H1 (cell line): Measurements from ENCODE around the gene SLX4IP. TPM values are rescaled to one million over a fixed set of nuclear protein-coding genes. Genes with fewer than 3 reads are reported as not detected.

Experiments
- EP300 ChIP-seq, 2 experiments: IDR thresholded peaks; 1 replicate in 1 of 2; 2 replicates in 1 of 2; pipeline ENCODE4 v1.6.1; 2011 to 2012; ENCODE audit warnings: low read depth in 2 of 2, low read length in 2 of 2, mild to moderate bottlenecking in 2 of 2, borderline replicate concordance in 1 of 2, inconsistent platforms in 1 of 2, moderate library complexity in 1 of 2
- MAFK ChIP-seq: IDR thresholded peaks from 2 replicates; pipeline ENCODE4 v1.6.1; 2012; ENCODE audit warnings: low read depth, mild to moderate bottlenecking, improper control_type of control experiment, low read length
- NANOG ChIP-seq: IDR thresholded peaks from 2 replicates; pipeline ENCODE4 v1.6.1; 2011; ENCODE audit warnings: low read length, low read depth, mild to moderate bottlenecking, inconsistent platforms; ENCODE audit not compliant: insufficient read depth, poor library complexity, severe bottlenecking
- ZNF274 ChIP-seq: IDR thresholded peaks from 2 replicates; pipeline ENCODE4 v1.7.0; 2012; ENCODE audit warnings: low read length, borderline replicate concordance; ENCODE audit errors: extremely low read depth
- polyA plus RNA-seq, 7 experiments: library from polyadenylated mRNA; depleted of rRNA in 3 of 7; stranded (reverse) in 5 of 7; unstranded in 2 of 7; fragments of >200 nt in 5 of 7; fragments of 200-250 nt in 2 of 7; gene quantifications; 1 replicate in 5 of 7; 2 replicates in 1 of 7; 4 replicates in 1 of 7; pipeline versions ENCODE4 v1.2.1 to v1.2.3, GENCODE V29; 2011 to 2013; ENCODE audit warnings: missing spikeins in 2 of 7, mixed read lengths in 2 of 7
- total RNA-seq: library from RNA; stranded (reverse); fragmentation: NEBNext Ultra II Directional; extraction: Animal tissue kit (Norgen Biotek cat#: 25700); gene quantifications from 2 replicates; pipeline ENCODE4 v1.2.1, GENCODE V29; 2021

SLX4IP gene
- total and polyA plus RNA-seq, 2 of the 8 experiments (the other 6 are each of a cell fraction or from before 2014, with no cell fraction given): 2.4 to 8.7 TPM

GRCh38 chr20:10639077-10639736 lies 204.1 kb downstream of the SLX4IP start (continued):
- no peak for TF ChIP-seq ZNF274
- no peak for TF ChIP-seq MAFK
- no peak for TF ChIP-seq EP300 (IDR thresholded peaks at IDR 0.05; ENCODE audit: borderline replicate concordance in 1 of 2, low read depth in 2 of 2, low read length in 2 of 2)
- TF ChIP-seq NANOG: no peak
